OCI-LY7 (cell line): Measurements from ENCODE around the gene IDI2. TPM values are rescaled to one million over a fixed set of nuclear protein-coding genes. Genes with fewer than 3 reads are reported as not detected.

Source experiments
- BruUV-seq: library from RNA; stranded (reverse); fragments of 400-500 nt; replicated peaks from 2 replicates; lab custom pipeline; 2021; lab: Mats Ljungman, UMichigan
- CTCF ChIA-PET: fragments of 300-600 bp; sonication (Branson Sonifier 250); formaldehyde crosslinking; loops from one replicate; lab custom pipeline; 2022; ENCODE audit warnings: antibody characterized with exemption; ENCODE audit not compliant: unreplicated experiment; lab: Charles Lee
- POLR2A ChIA-PET: fragments of 300-600 bp; sonication (Branson Sonifier 250); formaldehyde crosslinking; loops from one replicate; lab custom pipeline; 2022; ENCODE audit warnings: antibody characterized with exemption; lab: Charles Lee
- DNase-seq: peaks from one replicate; pipeline ENCODE4 v3.0.0-alpha.2; 2015; ENCODE audit warnings: low spot score
- H2AFZ ChIP-seq: fragments of 200-600 bp; sonication (generic), shearing (Covaris generic); 2 replicates; pipeline ENCODE4 v1.6.1; 2014; ENCODE audit warnings: mild to moderate bottlenecking, antibody characterized with exemption, low read length, moderate library complexity
- H3K27ac ChIP-seq: fragments of 200-600 bp; sonication (generic); 2 replicates; pipeline ENCODE4 v1.5.1; 2014; ENCODE audit warnings: mixed run types, low read depth, mild to moderate bottlenecking, moderate library complexity, low read length, inconsistent platforms; ENCODE audit not compliant: poor library complexity, severe bottlenecking
- H3K36me3 ChIP-seq: fragments of 200-600 bp; sonication (generic); 2 replicates; pipeline ENCODE4 v1.6.1; 2014; ENCODE audit warnings: mild to moderate bottlenecking, antibody characterized with exemption, low read length, moderate library complexity, mixed read lengths; ENCODE audit not compliant: insufficient read depth
- H3K4me1 ChIP-seq: fragments of 200-600 bp; sonication (generic); 2 replicates; pipeline ENCODE4 v1.5.1; 2014; ENCODE audit warnings: mild to moderate bottlenecking, low read length; ENCODE audit not compliant: insufficient read depth, poor library complexity, severe bottlenecking
- H3K4me2 ChIP-seq: fragments of 200-600 bp; sonication (generic); 2 replicates; pipeline ENCODE4 v1.6.1; 2014; ENCODE audit warnings: mild to moderate bottlenecking, low read length
- H3K4me3 ChIP-seq: fragments of 200-600 bp; sonication (generic); 2 replicates; pipeline ENCODE4 v1.5.1; 2014; ENCODE audit warnings: mild to moderate bottlenecking, low read depth, low read length; ENCODE audit not compliant: poor library complexity, severe bottlenecking
- H3K79me2 ChIP-seq: fragments of 200-600 bp; sonication (generic); 2 replicates; pipeline ENCODE4 v1.6.1; 2016; ENCODE audit warnings: low read depth, mild to moderate bottlenecking, low read length, moderate library complexity, mixed read lengths; ENCODE audit not compliant: insufficient read depth
- H3K9me2 ChIP-seq: fragments of 200-600 bp; sonication (generic); 2 replicates; pipeline ENCODE4 v1.6.1; 2016; ENCODE audit warnings: mild to moderate bottlenecking, low read length, mixed read lengths; ENCODE audit not compliant: insufficient read depth
- H3K9me3 ChIP-seq: fragments of 200-600 bp; sonication (generic); 2 replicates; pipeline ENCODE4 v1.6.1; 2014; ENCODE audit warnings: mild to moderate bottlenecking, mixed run types, low read length, mixed read lengths
- H4K20me1 ChIP-seq: fragments of 200-600 bp; sonication (generic); 2 replicates; pipeline ENCODE4 v1.6.1; 2014; ENCODE audit warnings: mild to moderate bottlenecking, antibody characterized with exemption, low read length, moderate library complexity, mixed read lengths; ENCODE audit not compliant: insufficient read depth
- EZH2phosphoT487 ChIP-seq: fragments of 200-600 bp; sonication (generic); IDR thresholded peaks from 2 replicates; pipeline ENCODE4 v1.6.1; 2018; ENCODE audit warnings: low read depth, borderline replicate concordance, mild to moderate bottlenecking, mixed run types, antibody characterized with exemption, low read length, moderate library complexity, mixed read lengths
- intact Hi-C: fragments of 100-400 bp; cut with micrococcal nuclease; formaldehyde crosslinking; loops from one replicate; pipeline ENCODE4 v1.10.0; 2022; ENCODE audit not compliant: unreplicated experiment
- total RNA-seq, 2 experiments: library from RNA; depleted of rRNA in 1 of 2; stranded (reverse); fragments of >200 nt in 1 of 2; shearing (Covaris generic) in 1 of 2; gene quantifications; 2 replicates each; pipeline ENCODE4 v1.2.3, GENCODE V29; 2014 to 2022
- TF ChIP-seq, protein P1 (sequence below): fragments of 200-600 bp; sonication (generic); conservative IDR thresholded peaks from 2 replicates; pipeline ENCODE4 v1.5.1; 2014; ENCODE audit warnings: mild to moderate bottlenecking, antibody characterized with exemption, low read length, moderate library complexity, mixed read lengths

The IDI2 gene
- total RNA-seq, 2 experiments from 2014 or later: not detected

DNA sequence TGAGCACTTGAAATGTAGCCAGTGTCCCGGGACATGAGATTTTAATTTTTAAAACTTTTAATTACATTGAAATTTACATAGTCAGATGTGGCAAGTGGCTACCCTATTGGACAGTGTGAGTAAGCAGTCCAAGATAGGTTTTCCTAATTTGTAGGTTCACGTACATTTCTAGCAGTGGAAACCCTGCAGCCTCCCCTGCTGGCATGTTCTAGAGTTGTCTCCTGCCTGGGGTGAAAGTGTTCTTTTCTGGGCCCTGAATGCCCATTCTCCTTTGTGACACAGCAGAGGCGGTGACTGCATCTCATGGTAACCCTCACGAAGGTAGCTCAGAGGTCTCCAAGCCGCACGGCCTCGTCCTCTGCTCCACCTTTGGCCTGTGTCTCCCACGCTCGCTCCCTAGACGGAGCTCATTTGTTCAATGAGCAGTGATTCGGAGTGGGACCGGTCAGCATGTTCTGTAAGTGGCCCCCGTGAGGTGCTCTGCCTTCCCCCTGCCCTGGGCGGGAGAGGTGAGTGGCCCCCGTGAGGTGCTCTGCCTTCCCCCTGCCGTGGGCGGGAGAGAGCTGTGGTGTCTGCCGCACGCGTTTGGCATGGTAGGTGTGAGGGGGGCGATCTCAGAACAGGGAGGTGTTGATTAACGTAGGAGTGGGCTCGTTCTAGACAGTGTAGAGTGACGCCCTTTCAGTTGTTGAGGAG, 48.5 kb upstream of the IDI2 start:
- H3K36me3 ChIP-seq: peaks cover 37% of the 10 kb centered on the region; the same call in 1 of the 2 replicates
- POLR2A ChIA-PET: no interaction called here
- H3K4me1 ChIP-seq: no peaks in the 10 kb centered on the region
- TF ChIP-seq EZH2phosphoT487: no peak
- TF ChIP-seq, protein P1, sequence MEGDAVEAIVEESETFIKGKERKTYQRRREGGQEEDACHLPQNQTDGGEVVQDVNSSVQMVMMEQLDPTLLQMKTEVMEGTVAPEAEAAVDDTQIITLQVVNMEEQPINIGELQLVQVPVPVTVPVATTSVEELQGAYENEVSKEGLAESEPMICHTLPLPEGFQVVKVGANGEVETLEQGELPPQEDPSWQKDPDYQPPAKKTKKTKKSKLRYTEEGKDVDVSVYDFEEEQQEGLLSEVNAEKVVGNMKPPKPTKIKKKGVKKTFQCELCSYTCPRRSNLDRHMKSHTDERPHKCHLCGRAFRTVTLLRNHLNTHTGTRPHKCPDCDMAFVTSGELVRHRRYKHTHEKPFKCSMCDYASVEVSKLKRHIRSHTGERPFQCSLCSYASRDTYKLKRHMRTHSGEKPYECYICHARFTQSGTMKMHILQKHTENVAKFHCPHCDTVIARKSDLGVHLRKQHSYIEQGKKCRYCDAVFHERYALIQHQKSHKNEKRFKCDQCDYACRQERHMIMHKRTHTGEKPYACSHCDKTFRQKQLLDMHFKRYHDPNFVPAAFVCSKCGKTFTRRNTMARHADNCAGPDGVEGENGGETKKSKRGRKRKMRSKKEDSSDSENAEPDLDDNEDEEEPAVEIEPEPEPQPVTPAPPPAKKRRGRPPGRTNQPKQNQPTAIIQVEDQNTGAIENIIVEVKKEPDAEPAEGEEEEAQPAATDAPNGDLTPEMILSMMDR: peak; percentile 34; the same call in 1 of the 2 replicates
- no peaks in the 10 kb centered on the region for H3K9me3 ChIP-seq
- no peak for DNase-seq
- intact Hi-C loops: no loop called here
- no peaks in the 10 kb centered on the region for H3K9me2 ChIP-seq
- no peaks in the 10 kb centered on the region for H4K20me1 ChIP-seq
- H2AFZ ChIP-seq: no peak overlapping the region
- CTCF ChIA-PET: no interaction called here
- no peak overlapping the region for H3K4me3 ChIP-seq
- no TSS peak for BruUV-seq
- no peak overlapping the region for H3K27ac ChIP-seq
- no peak overlapping the region for H3K4me2 ChIP-seq
- no peaks in the 10 kb centered on the region for H3K79me2 ChIP-seq

DNA sequence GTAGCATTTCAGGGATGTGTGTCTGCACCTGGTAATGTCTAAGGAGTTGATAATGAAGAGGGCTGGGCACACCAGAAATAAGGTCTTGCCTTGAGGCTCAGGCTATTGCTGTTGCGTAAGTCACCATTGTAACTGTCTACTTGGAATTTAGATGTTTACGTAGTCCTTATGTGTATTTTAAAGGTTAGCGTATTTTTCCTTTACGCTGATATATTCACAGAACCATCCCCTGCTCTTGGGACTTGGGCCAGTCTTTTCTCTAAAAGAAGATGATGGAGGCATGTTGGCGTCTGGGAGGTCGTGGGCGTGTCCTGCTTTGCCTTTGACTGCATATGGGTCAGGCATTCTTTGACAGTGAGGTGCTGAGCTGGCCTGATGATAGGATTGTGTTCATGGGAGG, 45.3 kb upstream of the IDI2 start:
- Histone ChIP-seq H3K79me2 (no peaks in the 10 kb centered on the region), H3K27ac (no peak overlapping the region), H3K9me2 (no peaks in the 10 kb centered on the region), H3K4me3 (no peak overlapping the region), H3K9me3 (no peaks in the 10 kb centered on the region), H2AFZ (no peak overlapping the region), H3K36me3 (peaks cover 24% of the 10 kb centered on the region; the same call in 1 of the 2 replicates), H4K20me1 (no peaks in the 10 kb centered on the region), H3K4me2 (no peak overlapping the region), H3K4me1 (no peaks in the 10 kb centered on the region)
- intact Hi-C loops: no loop called here
- ChIA-PET POLR2A (interaction anchor here (0.7 kb wide), 1 partner anchor 141 kb away, joined by 4 read pairs; no protein-coding TSS in a partner anchor), CTCF (interaction anchor here (0.5 kb wide), 1 partner anchor 298 kb away, joined by 8 read pairs; no protein-coding TSS in a partner anchor)
- TF ChIP-seq, protein P1: no peak
- no peak for TF ChIP-seq EZH2phosphoT487
- DNase-seq: no peak
- no TSS peak for BruUV-seq
